ENCODE results near the gene CFAP97.
A peak's percentile ranks its signal among the peaks of the same experiment; 100 is the strongest.
"Not testable (repeated sequence)": the region's sequence is repeated elsewhere in the genome, so short reads cannot be mapped to it uniquely, and the experiment has no call there.

CFAP97 gene

DNA sequence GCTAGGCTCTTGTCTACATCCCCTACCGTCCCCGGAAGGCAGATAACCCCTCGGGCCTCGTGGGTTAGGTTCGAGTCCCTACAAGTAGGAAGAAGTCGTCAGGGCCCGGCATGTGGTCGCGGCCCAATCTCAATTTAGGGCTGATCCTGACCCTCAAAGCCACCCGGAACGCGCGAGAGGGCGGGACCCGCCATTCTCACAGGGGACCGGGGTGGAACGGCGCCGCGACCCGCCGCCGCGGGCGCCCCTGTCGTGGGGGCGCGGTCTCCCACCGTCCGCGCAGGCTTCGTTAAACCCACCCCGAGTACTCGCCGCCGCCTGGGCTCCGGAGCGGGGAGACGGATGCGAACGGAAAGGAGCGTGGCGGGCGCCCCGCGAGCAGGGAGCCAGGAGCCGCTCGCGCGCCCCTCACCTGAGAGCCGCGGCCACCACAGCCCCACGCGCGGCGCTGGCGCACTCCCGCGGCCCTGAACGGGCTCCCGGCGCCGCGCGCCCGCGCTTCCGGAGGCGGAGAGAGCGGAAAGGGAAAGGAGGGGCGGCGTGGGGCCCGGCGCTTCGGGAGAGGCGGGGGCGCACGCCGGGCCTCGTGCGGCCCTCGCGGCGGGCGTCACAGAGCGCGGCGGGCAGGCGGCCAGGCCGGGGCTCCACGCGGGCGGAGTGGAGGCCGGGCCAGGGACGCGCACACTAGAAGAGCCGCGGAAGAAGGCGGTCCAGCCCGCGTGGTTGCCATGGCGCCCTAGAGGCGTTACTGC, at the start of gene CFAP97:
Gene CFAP97, minus strand, starts transcription at position 515 of the 752 bp plus-strand sequence. CDS start 12,804 bp downstream, outside the sequence.
- peak; percentile 59 for DNase-seq (ENCODE audit: low read depth)

DNA sequence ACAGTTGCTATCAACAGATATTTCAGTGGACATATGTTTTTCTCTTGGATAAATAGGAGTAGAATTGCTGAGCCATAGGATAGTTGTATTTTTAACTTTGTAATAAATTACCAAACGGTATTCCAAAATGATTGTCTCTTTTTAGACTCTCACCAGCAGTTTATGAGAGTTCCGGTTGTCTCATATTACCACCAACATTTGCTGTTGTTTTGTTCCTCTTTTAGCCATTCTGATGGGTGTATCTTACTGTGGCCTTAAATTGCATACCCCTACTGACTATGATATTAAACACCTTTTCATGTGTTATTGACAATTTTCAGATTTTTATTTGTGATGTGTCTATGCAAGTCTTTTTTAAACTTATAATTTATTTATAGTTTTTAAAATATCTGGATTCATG, 45.3 kb upstream of the CFAP97 start:
- DNase-seq (ENCODE audit: low read depth) = no peak

DNA sequence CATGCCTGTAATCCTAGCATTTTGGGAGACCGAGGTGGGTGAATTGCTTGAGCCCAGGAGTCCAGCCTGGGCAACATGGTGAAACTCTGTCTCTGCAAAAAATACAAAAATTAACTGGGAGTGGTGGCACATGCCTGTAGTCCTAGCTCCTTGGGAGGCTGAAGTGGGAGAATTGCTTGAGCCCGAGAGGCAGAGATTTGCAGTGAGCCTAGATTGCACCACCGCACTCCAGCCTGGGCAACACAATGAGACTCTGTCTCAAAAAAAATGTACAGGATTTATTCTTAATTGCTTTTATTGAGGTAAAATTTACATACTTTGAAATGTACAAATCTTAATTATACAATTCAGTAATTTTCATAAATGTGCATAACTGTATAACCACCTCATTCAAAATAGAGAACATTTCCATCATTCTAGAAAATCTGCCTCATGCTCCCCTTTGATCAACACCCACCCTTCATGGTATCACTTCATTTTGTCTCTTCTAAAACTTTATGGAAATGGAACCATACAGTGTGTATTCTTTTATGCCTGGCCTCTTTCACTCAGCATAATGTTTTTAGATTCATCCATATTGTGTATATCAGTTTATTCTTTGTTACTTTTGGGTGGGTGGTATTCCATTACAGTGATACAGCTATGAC, 44.7 kb upstream of the CFAP97 start:
- no peak for DNase-seq (ENCODE audit: low read depth)

DNA sequence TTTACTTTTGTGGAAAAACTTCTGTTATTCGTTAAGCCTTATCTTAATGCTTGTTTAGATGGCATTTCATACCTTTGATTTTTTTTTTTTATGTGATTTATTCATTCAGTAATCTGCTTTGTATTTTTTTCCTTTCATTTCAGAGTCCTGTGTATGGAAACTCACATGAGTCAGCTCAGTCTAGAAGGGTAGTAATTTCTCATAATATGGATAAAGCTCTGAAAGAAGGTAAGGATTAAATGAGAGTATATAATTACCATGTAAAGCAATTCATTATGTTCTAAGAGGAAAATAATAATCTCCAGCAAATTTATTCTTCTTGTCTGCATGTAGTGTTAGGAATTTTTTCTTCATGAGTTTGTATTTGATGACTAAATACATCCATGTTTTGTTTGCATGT, 43.4 kb upstream of the CFAP97 start:
- DNase-seq (ENCODE audit: low read depth) = no peak

DNA sequence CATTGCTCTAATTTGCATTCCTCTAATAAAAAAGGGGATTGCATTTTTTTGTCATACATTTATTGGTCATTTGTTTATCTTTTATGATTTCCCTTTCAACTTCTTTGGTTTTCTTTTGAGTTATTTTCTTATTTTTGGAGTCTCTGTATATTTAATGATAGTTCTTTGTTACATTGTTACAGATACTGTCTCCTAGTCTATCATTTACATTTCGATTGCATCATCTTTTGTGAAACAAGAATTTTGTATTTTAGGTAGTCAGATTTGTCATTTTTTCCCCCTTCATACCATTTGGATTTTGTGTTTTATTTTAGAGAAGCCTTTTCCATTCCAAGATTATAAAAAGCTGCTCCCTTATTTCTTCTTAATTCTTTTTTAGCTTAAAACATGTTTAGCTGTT, 42.7 kb upstream of the CFAP97 start:
- DNase-seq (ENCODE audit: low read depth) = no peak

DNA sequence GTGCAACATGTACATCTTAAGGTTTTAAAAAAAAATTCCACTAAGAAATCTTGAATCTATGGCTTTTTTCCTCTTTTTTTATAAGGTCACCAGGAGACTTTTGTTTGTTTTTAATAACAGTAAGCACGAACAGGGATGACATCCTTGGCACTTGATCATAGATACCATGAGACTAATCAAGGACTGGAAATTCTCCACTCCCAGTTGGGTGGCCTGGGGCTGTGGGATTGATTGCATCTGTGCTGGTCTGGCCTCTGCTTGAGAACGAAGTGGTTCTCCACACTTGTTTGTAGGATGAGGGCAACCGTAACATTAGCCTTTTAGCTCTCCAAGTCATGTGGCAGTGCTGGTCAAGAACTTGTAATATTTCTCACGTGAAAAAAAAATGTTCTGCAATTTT, 41.0 kb upstream of the CFAP97 start:
- no peak for DNase-seq (ENCODE audit: low read depth)

DNA sequence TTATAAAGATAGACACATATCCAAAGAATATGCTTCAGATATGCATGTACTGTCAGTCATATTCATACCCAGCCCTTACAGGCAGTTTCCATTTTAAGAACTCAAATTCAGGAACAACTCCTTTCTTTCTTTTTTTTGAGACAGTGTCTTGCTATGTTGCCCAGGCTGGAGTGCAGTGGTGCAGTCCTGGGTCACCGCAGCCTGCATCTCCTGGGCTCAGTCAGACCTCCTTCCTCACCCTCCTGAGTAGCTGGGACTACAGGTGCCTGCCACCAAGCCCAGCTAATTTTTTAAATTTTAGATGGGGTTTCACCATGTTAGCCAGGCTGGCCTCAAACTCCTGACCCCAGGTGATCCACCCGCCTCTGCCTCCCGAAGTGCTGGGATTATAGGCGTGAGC, 40.1 kb upstream of the CFAP97 start:
- DNase-seq (ENCODE audit: low read depth) = no peak

DNA sequence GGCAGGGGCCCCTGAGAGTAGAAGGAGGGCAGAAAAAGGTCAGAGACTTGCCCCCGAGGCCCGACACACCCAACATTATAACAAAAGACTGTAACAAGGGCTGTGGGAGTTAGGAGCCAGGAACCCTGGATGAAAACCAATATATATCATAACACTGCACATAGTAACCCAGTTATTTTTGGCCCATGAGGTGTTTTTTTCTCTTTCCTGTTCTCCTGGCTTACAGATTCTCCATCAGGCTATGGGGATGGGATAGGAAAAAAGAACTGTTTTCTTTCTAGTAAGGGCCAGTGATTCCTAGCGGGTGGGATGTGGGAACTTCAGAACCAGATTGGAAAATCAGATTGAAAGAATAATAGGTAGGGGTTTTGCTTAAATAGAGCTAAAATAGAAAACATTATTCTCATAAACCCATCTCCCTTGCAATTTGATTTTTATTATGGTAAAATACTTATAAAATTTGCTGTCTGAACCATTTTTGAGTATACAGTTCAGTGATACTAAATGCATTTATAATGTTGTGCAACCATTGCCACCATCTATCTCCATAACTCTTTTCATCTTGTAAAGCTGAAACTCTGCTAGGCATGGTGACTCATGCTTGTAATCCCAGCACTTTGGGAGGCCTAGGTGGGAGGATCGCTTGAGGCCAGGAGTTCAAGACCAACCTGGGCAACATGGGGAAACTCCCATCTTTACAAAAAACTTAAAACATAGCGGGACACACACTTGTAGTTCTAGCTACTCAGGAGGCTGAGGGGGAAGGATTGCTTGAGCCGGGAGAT, 39.1 kb upstream of the CFAP97 start:
- no peak for DNase-seq (ENCODE audit: low read depth)

DNA sequence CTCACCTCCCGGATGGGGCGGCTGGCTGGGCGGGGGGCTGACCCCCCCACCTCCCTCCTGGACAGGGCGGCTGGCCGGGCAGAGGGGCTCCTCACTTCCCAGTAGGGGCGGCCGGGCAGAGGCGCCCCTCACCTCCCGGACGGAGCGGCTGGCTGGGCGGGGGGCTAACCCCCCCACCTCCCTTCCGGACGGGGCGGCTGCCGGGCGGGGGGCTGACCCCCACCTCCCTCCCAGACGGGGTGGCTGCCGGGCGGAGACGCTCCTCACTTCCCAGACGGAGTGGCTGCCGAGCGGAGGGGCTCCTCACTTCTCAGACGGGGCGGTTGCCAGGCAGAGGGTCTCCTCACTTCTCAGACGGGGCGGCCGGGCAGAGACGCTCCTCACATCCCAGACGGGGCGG, 36.7 kb upstream of the CFAP97 start:
- DNase-seq (ENCODE audit: low read depth) = not testable (repeated sequence)

DNA sequence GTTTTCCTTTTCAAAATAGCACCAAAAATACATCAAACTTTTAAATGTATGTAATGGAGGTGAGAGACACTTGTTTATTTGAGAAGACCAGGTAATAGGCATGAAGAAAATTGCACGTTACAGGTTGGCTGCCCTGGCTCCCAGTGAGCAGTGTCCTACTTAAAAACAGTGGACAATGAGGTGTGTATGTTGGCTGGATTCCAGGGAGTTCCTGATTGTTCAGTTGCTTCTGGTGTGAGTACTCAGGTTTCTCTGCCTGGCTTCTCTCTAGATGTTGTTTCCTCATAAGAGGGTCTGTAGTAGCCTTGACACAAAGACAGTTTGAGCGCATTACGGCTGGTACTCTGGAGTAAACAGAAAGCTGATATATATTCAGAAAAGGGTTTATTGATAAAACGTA, 35.0 kb upstream of the CFAP97 start:
- DNase-seq (ENCODE audit: low read depth) = no peak

DNA sequence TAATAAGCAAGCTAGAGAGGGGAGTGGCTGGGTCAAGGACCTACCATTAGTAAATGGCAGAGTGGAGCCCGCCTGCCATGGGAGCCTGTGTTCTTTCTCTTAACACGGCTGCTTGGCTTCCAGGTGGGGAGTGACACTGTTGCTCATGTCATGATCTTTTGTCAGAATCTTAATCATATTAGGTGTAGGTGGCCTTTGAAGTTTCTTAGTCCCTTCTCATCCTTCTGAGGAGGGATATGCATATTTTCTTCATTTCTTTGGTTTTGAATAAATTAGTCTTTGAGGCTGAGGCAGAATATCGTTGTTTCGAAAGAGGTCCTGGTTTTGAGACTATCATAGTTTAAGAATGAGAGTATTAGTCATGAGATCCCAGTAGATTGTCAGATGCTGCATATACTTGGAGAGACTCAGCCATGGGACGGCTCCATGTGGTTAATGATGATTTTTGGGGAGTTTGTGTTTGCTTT, 34.4 kb upstream of the CFAP97 start:
- DNase-seq (ENCODE audit: low read depth) = no peak

DNA sequence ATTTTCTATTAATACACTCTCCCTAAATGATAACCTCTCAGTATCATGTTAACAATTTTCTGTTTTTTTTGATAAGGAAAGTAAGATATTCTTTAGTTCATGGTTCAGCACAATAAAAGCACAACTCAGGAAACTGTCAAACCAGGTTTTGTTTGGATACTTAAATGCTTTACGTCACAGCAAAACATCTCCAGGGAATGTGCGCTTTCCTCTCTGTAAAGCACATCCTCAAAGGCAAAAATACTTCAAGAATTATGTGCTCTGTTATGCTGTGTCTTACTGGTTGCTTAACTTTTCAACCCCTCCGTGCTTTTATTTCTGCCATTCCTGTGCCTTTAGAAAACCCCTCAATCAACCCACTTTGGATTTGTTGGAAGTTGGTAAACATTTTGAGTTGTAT, 33.4 kb upstream of the CFAP97 start:
- no peak for DNase-seq (ENCODE audit: low read depth)

DNA sequence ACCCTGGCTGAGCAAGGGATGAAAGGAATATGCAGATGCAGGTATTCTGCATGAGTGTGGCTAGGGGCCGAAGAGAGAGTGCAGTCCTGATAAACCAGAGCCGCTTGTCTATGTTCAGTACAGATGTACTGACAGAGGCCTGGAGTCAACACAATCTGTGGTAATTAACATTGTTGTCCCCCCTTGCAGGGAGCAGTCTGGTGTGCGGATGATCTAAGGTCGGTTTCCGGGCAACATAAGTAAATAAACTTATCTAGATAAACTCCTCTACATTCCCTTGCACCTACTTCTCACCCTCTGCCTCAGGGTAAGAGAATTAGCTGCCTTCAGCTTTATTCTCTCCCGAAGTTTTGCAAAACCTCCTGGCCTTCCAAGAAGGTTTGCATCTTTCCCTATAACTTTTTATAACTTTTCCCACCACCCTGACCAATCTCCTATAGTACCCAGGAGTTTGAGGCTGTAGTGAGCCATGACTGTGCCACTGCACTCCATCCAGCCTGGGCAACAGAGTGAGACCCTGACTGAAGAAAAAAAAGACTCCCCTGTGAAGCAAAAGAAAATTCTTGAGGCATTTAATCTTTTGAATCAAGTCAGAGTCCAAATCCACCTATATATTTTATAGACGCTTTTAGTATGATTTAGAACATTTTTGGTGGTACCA, 32.2 kb upstream of the CFAP97 start:
- no peak for DNase-seq (ENCODE audit: low read depth)

DNA sequence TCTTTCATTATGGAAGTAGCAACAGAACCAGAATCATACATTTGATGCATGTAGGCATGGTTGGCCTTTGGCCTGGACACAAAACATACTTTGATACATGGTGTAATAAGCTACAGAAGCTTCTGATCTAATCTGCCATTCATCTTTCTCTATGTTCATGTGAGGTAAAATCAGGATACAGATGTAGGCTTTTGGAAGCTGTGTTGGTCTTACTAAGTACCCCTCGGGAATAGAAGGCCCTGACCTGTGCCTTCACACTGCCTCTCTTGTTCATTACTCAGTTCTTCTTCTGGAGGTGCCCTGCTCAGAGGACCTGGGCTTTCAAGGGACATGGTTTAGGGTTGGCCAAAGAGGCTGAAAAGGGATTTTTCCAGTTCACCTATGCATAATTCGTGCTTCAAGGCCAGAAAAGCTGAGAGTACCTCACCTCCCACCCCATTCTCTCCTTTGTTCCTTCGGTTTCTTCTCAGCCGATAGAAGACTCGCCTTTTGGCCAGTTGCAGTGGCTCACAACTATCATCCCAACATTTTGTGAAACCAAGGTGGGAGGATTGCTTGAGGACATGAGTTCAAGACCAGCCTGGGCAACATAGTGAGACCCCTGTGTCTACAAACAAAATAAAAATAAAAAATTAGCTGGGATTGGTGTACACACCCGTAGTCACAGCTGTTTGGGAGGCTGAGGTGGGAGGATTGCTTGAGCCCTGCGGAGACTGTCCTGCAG, 31.5 kb upstream of the CFAP97 start:
- no peak for DNase-seq (ENCODE audit: low read depth)

DNA sequence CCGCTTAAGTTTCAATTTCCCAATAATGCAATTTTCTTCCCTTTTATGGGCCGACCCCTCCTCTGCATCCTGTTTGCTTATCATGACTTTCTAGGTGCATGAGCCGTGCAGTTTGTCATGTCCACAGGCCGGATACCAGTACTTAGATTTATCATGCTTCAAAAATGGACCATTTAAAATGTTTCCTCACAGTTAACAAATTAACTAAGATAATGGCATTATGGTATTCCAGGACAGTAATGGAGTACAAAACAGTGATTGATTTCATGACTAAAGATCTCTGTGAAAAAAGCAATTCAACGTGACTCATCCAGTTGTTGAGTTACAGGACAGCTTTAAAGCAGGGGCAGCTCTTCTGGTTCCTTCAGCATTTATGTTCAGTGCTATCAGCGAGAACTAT, 28.6 kb upstream of the CFAP97 start:
- DNase-seq (ENCODE audit: low read depth) = no peak

DNA sequence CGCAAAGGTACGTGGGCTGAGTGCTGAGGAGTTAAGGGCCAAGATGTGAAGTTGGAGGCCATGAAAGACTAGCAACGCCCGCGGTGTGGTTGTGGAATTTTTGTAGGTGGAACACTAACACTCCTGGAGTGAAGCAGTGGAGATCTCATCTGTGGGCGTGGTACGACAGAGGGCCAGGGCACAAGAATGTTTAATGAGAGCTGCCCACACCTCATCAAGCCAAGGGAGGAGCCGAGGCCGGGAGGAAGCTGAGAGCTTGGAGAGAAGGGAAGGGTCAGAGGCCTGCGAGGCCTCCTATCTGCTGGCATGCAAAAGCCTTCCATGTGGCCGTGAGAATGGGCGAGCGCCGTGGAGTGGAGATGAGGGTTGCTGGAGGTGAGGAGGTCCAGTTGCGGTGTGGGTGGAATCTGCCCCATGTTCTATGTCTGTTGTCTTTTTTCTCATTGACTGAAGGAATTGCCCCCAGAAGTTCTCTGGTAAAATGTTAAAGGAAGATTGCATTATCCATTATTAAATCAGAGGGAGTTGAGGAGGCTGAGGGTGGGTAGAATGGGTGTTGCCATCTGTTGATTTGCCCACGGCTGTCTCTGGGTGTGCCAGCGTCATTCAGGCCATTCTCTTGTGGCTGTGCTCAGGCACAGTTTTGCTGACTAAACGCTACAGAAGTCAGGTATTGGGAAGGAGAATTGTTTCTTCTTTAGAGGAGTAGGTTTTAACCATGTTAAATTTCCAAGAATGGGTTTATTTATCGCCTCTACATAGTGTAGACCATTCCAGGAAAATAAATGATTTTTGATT, 25.4 kb upstream of the CFAP97 start:
- no peak for DNase-seq (ENCODE audit: low read depth)

DNA sequence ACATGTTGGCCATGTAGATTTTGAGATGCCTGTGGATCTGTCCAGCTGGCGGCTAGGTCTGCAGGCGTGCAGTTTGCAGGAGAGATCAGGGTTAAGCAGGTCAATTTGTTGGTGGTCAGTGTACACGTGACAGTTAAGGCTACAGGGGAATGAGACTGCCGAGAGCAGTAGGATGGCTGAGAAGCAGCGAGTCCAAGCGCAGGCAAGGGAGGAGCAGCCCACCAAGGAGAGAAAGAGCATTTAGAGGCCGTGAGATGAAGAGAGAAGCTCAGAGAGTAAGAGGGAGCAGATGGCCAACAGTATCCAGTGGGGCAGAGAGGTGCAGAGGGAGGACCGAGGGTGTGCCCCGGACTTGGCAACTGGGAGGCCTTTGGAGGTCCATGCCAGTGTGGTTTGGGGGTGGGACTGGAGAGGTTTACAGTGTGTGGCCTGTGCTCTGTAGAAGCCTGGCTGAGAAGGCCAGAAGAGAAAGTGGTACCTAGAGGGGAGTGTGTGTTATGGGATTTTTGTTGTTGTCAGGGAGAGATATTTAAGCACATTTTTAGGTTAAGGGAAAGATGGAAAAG, 24.0 kb upstream of the CFAP97 start:
- no peak for DNase-seq (ENCODE audit: low read depth)

DNA sequence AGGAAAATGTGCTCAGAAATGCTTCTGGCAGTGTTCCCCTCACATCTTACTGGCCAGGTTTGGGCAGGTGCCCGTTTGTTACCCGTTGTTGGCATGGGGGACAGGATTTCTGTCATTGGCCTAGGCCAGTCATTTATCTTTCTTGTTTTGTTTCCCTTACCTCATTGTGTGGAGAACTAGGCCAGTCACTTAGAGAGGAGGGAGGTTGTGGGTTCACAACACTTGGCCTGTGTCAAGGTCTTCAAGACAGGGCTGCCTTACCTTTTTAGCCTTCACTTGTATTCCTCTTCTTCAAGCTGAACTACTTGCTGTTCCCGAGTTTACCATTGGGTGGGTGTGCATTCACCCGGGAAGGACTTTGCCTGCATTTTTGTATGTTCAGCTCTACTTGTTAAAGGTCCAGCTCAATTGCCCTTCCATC, 23.3 kb upstream of the CFAP97 start:
- no peak for DNase-seq (ENCODE audit: low read depth)

DNA sequence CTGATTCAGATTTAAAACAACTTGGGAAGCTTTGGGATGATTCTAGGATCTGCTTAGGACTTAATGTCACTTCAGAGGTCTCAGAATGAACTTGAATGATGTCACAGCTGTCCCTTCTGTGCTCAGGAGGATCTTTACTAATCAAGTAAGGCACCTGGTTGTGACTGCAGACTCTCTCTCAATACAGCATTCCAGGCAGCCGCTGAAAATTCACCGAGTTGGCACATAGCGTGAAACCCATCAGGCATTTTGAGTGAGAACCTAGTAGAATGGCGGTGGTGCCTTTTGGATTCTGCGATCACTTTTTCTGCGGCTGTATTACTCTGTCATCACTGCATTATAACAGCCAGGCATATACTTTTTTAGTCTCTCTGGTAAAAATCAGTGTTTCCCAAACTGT, 22.1 kb upstream of the CFAP97 start:
- no peak for DNase-seq (ENCODE audit: low read depth)

DNA sequence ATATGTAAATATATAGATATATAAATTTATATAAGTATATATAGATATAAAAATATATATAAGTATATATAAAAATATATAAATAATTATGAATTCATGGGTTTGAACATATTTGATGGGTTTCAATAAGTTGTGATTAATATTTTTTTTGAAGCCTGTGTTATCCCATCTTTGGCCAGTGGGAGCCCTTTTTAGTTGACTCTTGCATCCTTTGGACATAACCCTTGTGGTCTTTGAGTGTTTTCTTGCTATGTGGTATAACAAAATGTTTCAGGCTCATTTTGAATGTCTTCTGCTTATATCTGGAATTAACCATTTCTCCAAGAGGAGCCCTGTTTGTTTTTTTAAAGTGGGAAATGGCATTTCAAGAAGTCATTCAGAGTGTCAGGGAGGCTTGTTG, 20.8 kb upstream of the CFAP97 start:
- DNase-seq (ENCODE audit: low read depth) = no peak

DNA sequence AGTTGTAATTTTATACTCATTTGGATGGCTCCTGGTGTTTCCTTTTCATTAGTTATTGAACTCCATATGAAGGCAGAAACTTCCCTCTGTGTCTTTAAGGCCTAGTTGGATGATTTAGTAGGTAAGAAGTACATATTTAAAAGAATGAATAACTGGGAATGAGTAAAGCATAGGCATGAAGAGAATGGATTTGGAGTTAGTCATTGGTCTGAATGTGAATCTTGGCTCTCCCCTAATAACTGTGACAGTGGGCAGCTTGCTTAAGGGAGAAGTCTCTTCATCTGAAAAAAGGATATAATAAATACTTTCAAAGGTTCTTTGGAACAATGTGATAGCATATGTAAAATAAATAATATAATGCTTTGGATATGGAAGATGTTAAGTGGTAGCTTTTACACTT, 18.8 kb upstream of the CFAP97 start:
- DNase-seq (ENCODE audit: low read depth) = no peak

All from stimulated activated CD8-positive, alpha-beta memory T cell treated with anti-CD3 and anti-CD28 coated beads, Interleukin-7, amount 100 ng/mL, for 24 hours (primary cell).